Astrocyte (in vitro differentiated cells and primary cell): ENCODE results near the gene MIA2. TPM values are rescaled to one million over a fixed set of nuclear protein-coding genes. Genes with fewer than 3 reads are reported as not detected.

ENCODE experiments used
- DNase-seq: peaks from one replicate; pipeline ENCODE4 v3.0.0-alpha.2; 2010; ENCODE audit warnings: low read depth
- FAIRE-seq: peaks from 2 replicates; lab custom pipeline; 2011; peaks lifted over from hg19 to GRCh38; lab: Jason Lieb, UNC
- H2AFZ ChIP-seq: 2 replicates; pipeline ENCODE4 v1.6.0; 2012; ENCODE audit warnings: low read depth, low read length, inconsistent platforms
- H3K27ac ChIP-seq: 2 replicates; pipeline ENCODE4 v1.5.1; 2011; ENCODE audit warnings: low read depth, low read length, inconsistent platforms
- H3K27me3 ChIP-seq: 2 replicates; pipeline ENCODE4 v1.6.0; 2011; ENCODE audit warnings: low read length, inconsistent platforms; ENCODE audit not compliant: insufficient read depth
- H3K36me3 ChIP-seq: 2 replicates; pipeline ENCODE4 v1.5.1; 2011; ENCODE audit warnings: low read length, inconsistent platforms; ENCODE audit not compliant: insufficient read depth
- H3K4me1 ChIP-seq: 2 replicates; pipeline ENCODE4 v1.5.1; 2011; ENCODE audit warnings: low read length, inconsistent platforms; ENCODE audit not compliant: insufficient read depth
- H3K4me2 ChIP-seq: 2 replicates; pipeline ENCODE4 v1.6.0; 2012; ENCODE audit warnings: low read length, inconsistent platforms
- H3K4me3 ChIP-seq: 2 replicates; pipeline ENCODE4 v1.5.1; 2011; ENCODE audit warnings: low read depth, mild to moderate bottlenecking, low read length, inconsistent platforms; ENCODE audit not compliant: insufficient read depth
- H3K79me2 ChIP-seq: 2 replicates; pipeline ENCODE4 v1.6.0; 2012; ENCODE audit warnings: mild to moderate bottlenecking, low read length, inconsistent platforms; ENCODE audit not compliant: insufficient read depth
- H3K9ac ChIP-seq: 2 replicates; pipeline ENCODE4 v1.6.0; 2012; ENCODE audit warnings: mild to moderate bottlenecking, low read length, inconsistent platforms
- H3K9me3 ChIP-seq: 2 replicates; pipeline ENCODE4 v1.5.1; 2012; ENCODE audit warnings: low read depth, mild to moderate bottlenecking, low read length, inconsistent platforms; ENCODE audit not compliant: insufficient read depth
- H4K20me1 ChIP-seq: 2 replicates; pipeline ENCODE4 v1.6.0; 2012; ENCODE audit warnings: low read length, inconsistent platforms; ENCODE audit not compliant: insufficient read depth
- H3K27ac Mint-ChIP-seq: one replicate; pipeline ENCODE4 v1.8.0; 2021; ENCODE audit warnings: mild to moderate bottlenecking, mixed read lengths; ENCODE audit not compliant: unreplicated experiment
- H3K27me3 Mint-ChIP-seq: one replicate; pipeline ENCODE4 v1.8.0; 2021; ENCODE audit warnings: low read depth, mixed read lengths; ENCODE audit not compliant: unreplicated experiment
- H3K36me3 Mint-ChIP-seq: one replicate; pipeline ENCODE4 v1.8.0; 2021; ENCODE audit warnings: low read depth, mixed read lengths; ENCODE audit not compliant: unreplicated experiment
- H3K4me1 Mint-ChIP-seq: one replicate; pipeline ENCODE4 v1.8.0; 2021; ENCODE audit warnings: low read depth, mixed read lengths; ENCODE audit not compliant: unreplicated experiment
- H3K4me3 Mint-ChIP-seq: one replicate; pipeline ENCODE4 v1.8.0; 2021; ENCODE audit warnings: mild to moderate bottlenecking, moderate library complexity, mixed read lengths; ENCODE audit not compliant: unreplicated experiment
- H3K9me3 Mint-ChIP-seq: one replicate; pipeline ENCODE4 v1.8.0; 2021; ENCODE audit warnings: mild to moderate bottlenecking, mixed read lengths; ENCODE audit not compliant: unreplicated experiment
- EZH2 ChIP-seq: IDR thresholded peaks from 2 replicates; pipeline ENCODE4 v1.6.1; 2012; ENCODE audit warnings: mild to moderate bottlenecking, low read length, inconsistent platforms; ENCODE audit not compliant: insufficient read depth
- total RNA-seq: library from RNA; stranded (reverse); gene quantifications from 2 replicates; pipeline ENCODE4 v1.2.1, GENCODE V29; 2021
- TF ChIP-seq, protein P1 (sequence below): IDR thresholded peaks from 2 replicates; pipeline ENCODE4 v1.5.1; 2011; ENCODE audit warnings: low read depth, mild to moderate bottlenecking, inconsistent platforms, low read length, moderate library complexity; ENCODE audit not compliant: insufficient read depth

The MIA2 gene
- total RNA-seq, 1 donor from 2014 or later = 18.2 TPM

DNA sequence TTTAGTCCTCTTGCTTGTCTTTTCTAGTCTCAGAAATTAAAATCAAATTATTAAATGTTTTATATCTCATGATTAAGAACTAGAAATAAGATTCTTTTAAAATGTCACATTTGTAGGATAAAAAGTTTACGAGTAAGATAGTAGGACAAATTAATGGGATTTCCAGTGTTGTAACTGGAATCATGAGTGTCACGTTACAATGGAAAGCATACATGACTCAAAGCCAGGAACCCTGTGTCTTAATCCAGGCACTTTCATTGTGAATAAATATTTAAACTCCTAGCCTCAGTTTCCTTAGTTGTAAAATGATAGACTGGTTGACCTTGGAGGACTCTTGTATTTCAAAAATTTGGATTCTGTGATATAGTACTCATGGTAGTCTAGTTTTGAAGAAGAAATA lies 84.9 kb downstream of the MIA2 start:
- Mint-ChIP-seq H3K9me3 (no peaks in the 10 kb centered on the region), H3K4me1 (peaks cover 11% of the 10 kb centered on the region), H3K27me3 (no peaks in the 10 kb centered on the region), H3K36me3 (peaks cover 6% of the 10 kb centered on the region), H3K4me3 (no peak overlapping the region), H3K27ac (no peak overlapping the region)
- TF ChIP-seq, protein P1, sequence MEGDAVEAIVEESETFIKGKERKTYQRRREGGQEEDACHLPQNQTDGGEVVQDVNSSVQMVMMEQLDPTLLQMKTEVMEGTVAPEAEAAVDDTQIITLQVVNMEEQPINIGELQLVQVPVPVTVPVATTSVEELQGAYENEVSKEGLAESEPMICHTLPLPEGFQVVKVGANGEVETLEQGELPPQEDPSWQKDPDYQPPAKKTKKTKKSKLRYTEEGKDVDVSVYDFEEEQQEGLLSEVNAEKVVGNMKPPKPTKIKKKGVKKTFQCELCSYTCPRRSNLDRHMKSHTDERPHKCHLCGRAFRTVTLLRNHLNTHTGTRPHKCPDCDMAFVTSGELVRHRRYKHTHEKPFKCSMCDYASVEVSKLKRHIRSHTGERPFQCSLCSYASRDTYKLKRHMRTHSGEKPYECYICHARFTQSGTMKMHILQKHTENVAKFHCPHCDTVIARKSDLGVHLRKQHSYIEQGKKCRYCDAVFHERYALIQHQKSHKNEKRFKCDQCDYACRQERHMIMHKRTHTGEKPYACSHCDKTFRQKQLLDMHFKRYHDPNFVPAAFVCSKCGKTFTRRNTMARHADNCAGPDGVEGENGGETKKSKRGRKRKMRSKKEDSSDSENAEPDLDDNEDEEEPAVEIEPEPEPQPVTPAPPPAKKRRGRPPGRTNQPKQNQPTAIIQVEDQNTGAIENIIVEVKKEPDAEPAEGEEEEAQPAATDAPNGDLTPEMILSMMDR = no peak
- TF ChIP-seq EZH2 = no peak
- FAIRE-seq (no peak), DNase-seq (no peak)
- H2AFZ ChIP-seq = no peak overlapping the region
- peaks cover 25% of the 10 kb centered on the region for H3K36me3 ChIP-seq
- H4K20me1 ChIP-seq = no peaks in the 10 kb centered on the region
- H3K27me3 ChIP-seq = no peaks in the 10 kb centered on the region
- no peaks in the 10 kb centered on the region for H3K79me2 ChIP-seq
- no peak overlapping the region for H3K9ac ChIP-seq
- no peaks in the 10 kb centered on the region for H3K9me3 ChIP-seq
- H3K4me1 ChIP-seq = no peaks in the 10 kb centered on the region
- no peak overlapping the region for H3K4me3 ChIP-seq
- no peak overlapping the region for H3K4me2 ChIP-seq
- H3K27ac ChIP-seq = no peak overlapping the region

DNA sequence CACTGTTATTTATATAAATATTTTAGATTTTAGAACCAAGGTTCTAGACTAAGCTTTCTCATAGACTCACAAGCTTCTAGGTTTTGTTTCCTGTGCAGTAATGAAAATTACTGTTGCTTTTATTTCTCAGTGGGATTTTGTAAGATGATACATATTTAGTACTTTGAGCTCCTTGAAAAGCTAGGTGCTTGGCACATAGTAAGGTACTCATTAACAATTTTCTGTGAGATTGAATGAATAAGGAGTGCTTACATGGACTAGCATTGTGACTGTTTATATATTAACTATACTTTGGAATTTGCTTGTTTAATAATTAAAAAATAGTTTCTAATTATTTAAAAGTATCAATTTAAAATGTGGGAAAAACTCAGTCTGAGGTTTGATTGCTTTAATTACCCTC lies 85.7 kb downstream of the MIA2 start:
- H3K9ac ChIP-seq = no peak overlapping the region
- Mint-ChIP-seq H3K9me3 (no peaks in the 10 kb centered on the region), H3K4me1 (peaks cover 11% of the 10 kb centered on the region), H3K27me3 (no peaks in the 10 kb centered on the region), H3K27ac (no peak overlapping the region), H3K36me3 (peaks cover 6% of the 10 kb centered on the region), H3K4me3 (no peak overlapping the region)
- H3K9me3 ChIP-seq = no peaks in the 10 kb centered on the region
- no peak overlapping the region for H3K4me3 ChIP-seq
- H3K36me3 ChIP-seq = peaks cover 25% of the 10 kb centered on the region
- no peak overlapping the region for H3K4me2 ChIP-seq
- no peaks in the 10 kb centered on the region for H3K79me2 ChIP-seq
- FAIRE-seq = no peak
- no peak overlapping the region for H3K27ac ChIP-seq
- H2AFZ ChIP-seq = no peak overlapping the region
- H3K4me1 ChIP-seq = no peaks in the 10 kb centered on the region
- no peak for DNase-seq
- no peaks in the 10 kb centered on the region for H3K27me3 ChIP-seq
- TF ChIP-seq EZH2 = no peak
- TF ChIP-seq, protein P1 = no peak
- H4K20me1 ChIP-seq = no peaks in the 10 kb centered on the region

DNA sequence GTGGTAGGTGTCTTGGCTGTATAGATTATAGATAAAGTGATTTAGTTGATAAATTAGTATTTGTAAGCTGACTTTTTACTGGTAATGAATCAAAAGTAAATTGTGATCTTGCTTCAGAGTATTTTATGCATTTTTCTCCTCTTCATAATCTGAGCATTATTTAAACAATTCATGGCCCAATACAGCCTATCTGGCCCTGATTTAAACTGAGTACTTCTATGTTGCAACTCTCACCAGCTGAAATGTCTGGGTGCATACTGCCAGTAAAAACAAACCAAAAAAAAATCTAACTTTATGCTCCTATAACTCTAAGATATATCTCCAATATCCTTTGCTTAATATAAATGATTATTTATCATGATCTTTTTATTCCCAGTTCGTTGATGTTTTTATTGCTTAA lies 86.6 kb downstream of the MIA2 start:
- no peaks in the 10 kb centered on the region for H3K9me3 Mint-ChIP-seq
- no peak overlapping the region for H3K27ac ChIP-seq
- no peaks in the 10 kb centered on the region for H4K20me1 ChIP-seq
- H3K4me3 ChIP-seq = no peak overlapping the region
- peaks cover 6% of the 10 kb centered on the region for H3K36me3 Mint-ChIP-seq
- no peak overlapping the region for H3K4me2 ChIP-seq
- H3K27ac Mint-ChIP-seq = no peak overlapping the region
- no peaks in the 10 kb centered on the region for H3K4me1 ChIP-seq
- H3K4me3 Mint-ChIP-seq = no peak overlapping the region
- H3K27me3 Mint-ChIP-seq = no peaks in the 10 kb centered on the region
- H2AFZ ChIP-seq = no peak overlapping the region
- H3K9ac ChIP-seq = no peak overlapping the region
- DNase-seq = no peak
- H3K4me1 Mint-ChIP-seq = peaks cover 11% of the 10 kb centered on the region
- no peaks in the 10 kb centered on the region for H3K79me2 ChIP-seq
- H3K36me3 ChIP-seq = peaks cover 25% of the 10 kb centered on the region
- no peaks in the 10 kb centered on the region for H3K27me3 ChIP-seq
- no peaks in the 10 kb centered on the region for H3K9me3 ChIP-seq
- TF ChIP-seq, protein P1 = no peak
- TF ChIP-seq EZH2 = no peak
- FAIRE-seq = no peak
